K562 (cell line): ENCODE results near the gene GPR176. TPM values are rescaled to one million over a fixed set of nuclear protein-coding genes. Genes with fewer than 3 reads are reported as not detected.

Experiments
- ATF4 ChIP-seq: fragments of 450-650 bp; formaldehyde crosslinking; IDR thresholded peaks from 2 replicates; pipeline ENCODE4 v1.4.0; 2022; ENCODE audit warnings: mild to moderate bottlenecking, moderate library complexity
- ZNF407 ChIP-seq: fragments of 450-650 bp; IDR thresholded peaks from 2 replicates; pipeline ENCODE4 v1.6.1; 2016; ENCODE audit warnings: low read depth
- polyA plus RNA-seq, 8 experiments: library from polyadenylated mRNA; depleted of rRNA in 4 of 8; stranded (reverse) in 5 of 8; unstranded in 3 of 8; fragments of >200 nt; fragmentation: Nextera tagmentation in 2 of 8; fragmentation: Illumina TruSeq in 1 of 8; extraction: Ambion mirVana in 2 of 8; extraction: Trizol in 1 of 8; gene quantifications; 2 replicates each; pipeline versions ENCODE4 v1.2.1 to v1.2.3, GENCODE V29; 2011 to 2014; ENCODE audit warnings: inconsistent platforms in 1 of 8, missing spikeins in 1 of 8
- total RNA-seq, 7 experiments: library from RNA; depleted of rRNA in 6 of 7; stranded (reverse); fragments of >200 nt in 6 of 7; fragmentation: Illumina TruSeq in 2 of 7; extraction: Trizol in 2 of 7; gene quantifications; 2 replicates each; pipeline versions ENCODE4 v1.2.1 to v1.2.3, GENCODE V29; 2011 to 2021; ENCODE audit warnings: low replicate concordance in 1 of 7

GPR176 gene
- total and polyA plus RNA-seq, 9 of the 15 experiments (the other 6 are each of a cell fraction or from before 2014, with no cell fraction given), result 0.03 to 1.2 (median 0.76) TPM

GRCh38 chr15:39966521-39966920 is 46.5 kb upstream of the GPR176 start (continued):
- TF ChIP-seq ATF4 (CRISPR knock-in tag) (no peak), ZNF407 (no peak)
